Glutamatergic neuron (in vitro differentiated cells): ENCODE measurements around the gene PPP1R14C. TPM values are rescaled to one million over a fixed set of nuclear protein-coding genes. Genes with fewer than 3 reads are reported as not detected.
"Not testable (repeated sequence)": the region's sequence is repeated elsewhere in the genome, so short reads cannot be mapped to it uniquely, and the experiment has no call there.

Experiments
- DNase-seq: peaks from one replicate; pipeline ENCODE4 v3.0.0; 2022
- H3K27ac Mint-ChIP-seq: one replicate; pipeline ENCODE4 v1.8.0; 2020; ENCODE audit warnings: mild to moderate bottlenecking, mixed read lengths, inconsistent platforms; ENCODE audit not compliant: unreplicated experiment
- H3K27me3 Mint-ChIP-seq: one replicate; pipeline ENCODE4 v1.8.0; 2020; ENCODE audit warnings: mild to moderate bottlenecking, moderate library complexity, mixed read lengths, inconsistent platforms; ENCODE audit not compliant: unreplicated experiment
- H3K36me3 Mint-ChIP-seq: one replicate; pipeline ENCODE4 v1.8.0; 2020; ENCODE audit warnings: mild to moderate bottlenecking, mixed read lengths, inconsistent platforms; ENCODE audit not compliant: unreplicated experiment
- H3K4me1 Mint-ChIP-seq: one replicate; pipeline ENCODE4 v1.8.0; 2020; ENCODE audit warnings: mild to moderate bottlenecking, low read depth, mixed read lengths, inconsistent platforms; ENCODE audit not compliant: unreplicated experiment
- H3K4me3 Mint-ChIP-seq: one replicate; pipeline ENCODE4 v1.8.0; 2020; ENCODE audit warnings: mild to moderate bottlenecking, mixed read lengths, inconsistent platforms; ENCODE audit not compliant: unreplicated experiment
- H3K9me3 Mint-ChIP-seq: one replicate; pipeline ENCODE4 v1.8.0; 2020; ENCODE audit warnings: mild to moderate bottlenecking, moderate library complexity, mixed read lengths, inconsistent platforms; ENCODE audit not compliant: unreplicated experiment
- CTCF ChIP-seq: fragments of 200-600 bp; sonication (generic); IDR thresholded peaks from one replicate; pipeline ENCODE4 v1.5.0; 2021; ENCODE audit not compliant: partially characterized antibody, unreplicated experiment
- total RNA-seq: library from RNA; stranded (reverse); fragmentation: NEBNext Ultra II Directional; extraction: Animal tissue kit (Norgen Biotek cat#: 25700); gene quantifications from one replicate; pipeline ENCODE4 v1.2.1, GENCODE V29; 2021; ENCODE audit not compliant: unreplicated experiment

PPP1R14C gene
- total RNA-seq, 1 donor from 2014 or later: 4.1 TPM

GRCh38 chr6:150134280-150134920, 8.4 kb upstream of the PPP1R14C start:
- Mint-ChIP-seq H3K4me3 (no peak overlapping the region), H3K9me3 (no peaks in the 10 kb centered on the region), H3K36me3 (peaks cover 4% of the 10 kb centered on the region), H3K27ac (no peak overlapping the region), H3K27me3 (peaks cover 3% of the 10 kb centered on the region), H3K4me1 (no peaks in the 10 kb centered on the region)
- no peak for DNase-seq
- no peak for TF ChIP-seq CTCF

- not testable (repeated sequence) for H3K9me3 Mint-ChIP-seq, H3K27ac Mint-ChIP-seq, H3K4me1 Mint-ChIP-seq, DNase-seq, H3K4me3 Mint-ChIP-seq, H3K36me3 Mint-ChIP-seq
- peaks cover 12% of the 10 kb centered on the region for H3K27me3 Mint-ChIP-seq
These were observed 5.1 kb upstream of the PPP1R14C start for GRCh38 chr6:150137711-150138110.

- H3K4me3 Mint-ChIP-seq: no peak overlapping the region
- H3K27me3 Mint-ChIP-seq: peaks cover 9% of the 10 kb centered on the region
- H3K36me3 Mint-ChIP-seq: peaks cover 4% of the 10 kb centered on the region
- no peak overlapping the region for H3K27ac Mint-ChIP-seq
- H3K4me1 Mint-ChIP-seq: peaks cover 3% of the 10 kb centered on the region
- DNase-seq: no peak
- no peaks in the 10 kb centered on the region for H3K9me3 Mint-ChIP-seq
- no peak for TF ChIP-seq CTCF
These were observed 4.2 kb upstream of the PPP1R14C start for GRCh38 chr6:150138638-150139037.

GRCh38 chr6:150139533-150139932, 3.3 kb upstream of the PPP1R14C start:
- Mint-ChIP-seq H3K9me3 (peaks cover 7% of the 10 kb centered on the region), H3K27ac (no peak overlapping the region), H3K36me3 (peaks cover 4% of the 10 kb centered on the region), H3K4me1 (peaks cover 6% of the 10 kb centered on the region), H3K4me3 (no peak overlapping the region), H3K27me3 (peaks cover 15% of the 10 kb centered on the region)
- no peak for DNase-seq
- TF ChIP-seq CTCF: no peak

GRCh38 chr6:150140236-150140969, 2.4 kb upstream of the PPP1R14C start:
- no peak overlapping the region for H3K4me3 Mint-ChIP-seq
- no peak for TF ChIP-seq CTCF
- no peak overlapping the region for H3K27ac Mint-ChIP-seq
- DNase-seq: no peak
- peaks cover 15% of the 10 kb centered on the region for H3K27me3 Mint-ChIP-seq
- H3K9me3 Mint-ChIP-seq: peaks cover 8% of the 10 kb centered on the region
- H3K36me3 Mint-ChIP-seq: peaks cover 4% of the 10 kb centered on the region
- peaks cover 6% of the 10 kb centered on the region for H3K4me1 Mint-ChIP-seq
